Measurements from ENCODE around the gene EPHA3.

Gene EPHA3

DNA sequence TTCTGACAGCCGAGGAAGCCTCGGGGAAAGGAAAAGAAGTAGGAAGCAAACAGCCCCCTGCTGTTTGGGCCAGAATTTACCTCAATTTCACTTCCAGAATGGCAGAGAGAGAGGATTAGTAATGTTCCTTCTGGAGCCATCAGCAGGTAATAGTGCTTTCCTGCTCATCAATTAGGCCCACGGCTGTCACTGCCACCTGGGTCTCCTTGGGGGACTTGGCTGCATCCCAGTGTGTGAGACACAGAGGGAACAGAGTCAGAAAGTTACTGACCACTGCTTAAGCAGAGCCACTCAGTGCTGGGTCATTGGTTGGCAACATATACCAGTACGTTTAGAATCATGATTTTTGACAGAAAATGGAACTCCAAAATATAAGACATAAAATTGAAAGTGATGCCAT lies 397.0 kb downstream of the EPHA3 start:
- ATAC-seq (replicated peaks) = no peak
- Mint-ChIP-seq H3K9me3 (peaks cover 3 to 6% of the 10 kb centered on the region in 2 donors), H3K27ac (no peak overlapping the region), H3K27me3 (no peaks in the 10 kb centered on the region), H3K4me3 (no peak overlapping the region), H3K36me3 (ENCODE audit: insufficient read depth) (no peaks in the 10 kb centered on the region), H3K4me1 (ENCODE audit: low read depth in 2 of 2) (no peaks in the 10 kb centered on the region)
- DNase-seq = no peak

GRCh38 chr3:89506462-89507103 lies 399.2 kb downstream of the EPHA3 start:
- Mint-ChIP-seq H3K9me3 (peaks cover 2 to 6% of the 10 kb centered on the region in 2 donors), H3K4me3 (no peak overlapping the region), H3K4me1 (ENCODE audit: low read depth in 2 of 2) (no peaks in the 10 kb centered on the region), H3K36me3 (ENCODE audit: insufficient read depth) (no peaks in the 10 kb centered on the region), H3K27me3 (no peaks in the 10 kb centered on the region), H3K27ac (no peak overlapping the region)
- DNase-seq (no peak), ATAC-seq (replicated peaks) (no peak)

DNA sequence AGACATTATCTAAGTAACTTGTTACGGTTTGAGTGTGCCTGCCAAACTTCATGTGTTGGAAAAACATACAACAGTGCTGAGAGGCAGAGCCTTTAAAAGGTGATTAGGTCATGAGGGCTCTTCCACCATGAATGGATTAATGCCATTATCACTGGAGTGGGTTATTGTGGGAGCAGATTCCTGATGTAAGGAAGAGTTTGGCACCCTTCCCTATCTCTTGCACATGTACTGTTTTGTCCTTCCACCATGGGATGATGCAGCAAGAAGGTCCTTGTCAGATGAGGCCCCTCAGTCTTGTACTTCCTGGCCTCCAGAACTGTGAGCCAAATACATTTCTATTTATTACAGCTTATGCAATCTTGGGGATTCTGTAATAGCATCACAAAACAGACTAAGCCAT lies 413.9 kb downstream of the EPHA3 start:
- no peak overlapping the region for H3K27ac Mint-ChIP-seq
- peaks cover 0 to 3% of the 10 kb centered on the region in 2 donors for H3K9me3 Mint-ChIP-seq
- no peak overlapping the region for H3K4me3 Mint-ChIP-seq
- H3K4me1 Mint-ChIP-seq (ENCODE audit: low read depth in 2 of 2) = no peaks in the 10 kb centered on the region
- no peaks in the 10 kb centered on the region for H3K27me3 Mint-ChIP-seq
- DNase-seq (no peak), ATAC-seq (replicated peaks) (no peak)
- no peaks in the 10 kb centered on the region for H3K36me3 Mint-ChIP-seq (ENCODE audit: insufficient read depth)

DNA sequence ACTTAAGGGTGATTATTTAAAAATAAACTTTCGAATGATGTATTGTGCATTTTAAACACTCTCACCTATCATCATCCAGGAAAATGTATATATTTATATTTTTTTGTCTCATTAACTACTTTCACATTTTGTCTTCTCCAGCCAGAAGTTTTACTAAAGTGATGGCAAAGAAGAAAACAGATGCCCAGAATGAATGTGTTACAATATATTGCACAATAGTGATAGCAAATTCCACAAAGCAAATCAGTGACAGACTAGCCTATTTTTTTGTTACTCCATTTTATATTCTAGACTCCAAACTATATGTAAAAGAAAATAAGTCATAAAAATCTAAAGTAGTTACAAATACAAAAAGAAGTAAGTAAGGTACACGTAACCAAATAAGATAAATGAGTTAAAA lies 414.7 kb downstream of the EPHA3 start:
- Mint-ChIP-seq H3K9me3 (peaks cover 0 to 3% of the 10 kb centered on the region in 2 donors), H3K4me1 (ENCODE audit: low read depth in 2 of 2) (no peaks in the 10 kb centered on the region), H3K4me3 (no peak overlapping the region), H3K27me3 (no peaks in the 10 kb centered on the region), H3K36me3 (ENCODE audit: insufficient read depth) (no peaks in the 10 kb centered on the region), H3K27ac (no peak overlapping the region)
- DNase-seq (no peak), ATAC-seq (replicated peaks) (no peak)

DNA sequence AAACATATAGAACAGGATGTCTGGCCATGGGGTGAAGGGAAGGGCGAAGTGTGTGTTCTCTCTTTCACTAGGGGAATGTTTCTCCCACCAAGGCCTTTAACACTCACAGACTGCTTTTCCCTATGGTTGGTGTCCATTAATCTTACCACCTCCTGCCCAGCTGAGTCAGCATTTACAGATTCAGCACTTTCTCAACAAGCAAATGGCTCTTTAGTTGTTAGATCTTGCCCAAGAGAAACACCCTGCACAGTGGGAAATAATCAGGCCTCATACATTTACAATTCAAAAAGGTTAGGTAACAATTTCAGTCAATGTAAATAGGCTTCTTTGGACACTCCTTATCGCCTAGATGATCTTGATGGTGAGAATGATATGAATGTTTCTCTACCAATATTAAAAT lies 418.2 kb downstream of the EPHA3 start:
- DNase-seq = no peak
- no peaks in the 10 kb centered on the region for H3K27me3 Mint-ChIP-seq
- H3K4me1 Mint-ChIP-seq (ENCODE audit: low read depth in 2 of 2) = no peaks in the 10 kb centered on the region
- ATAC-seq (replicated peaks) = no peak
- no peak overlapping the region for H3K27ac Mint-ChIP-seq
- peaks cover 2 to 6% of the 10 kb centered on the region in 2 donors for H3K9me3 Mint-ChIP-seq
- H3K4me3 Mint-ChIP-seq = no peak overlapping the region
- no peaks in the 10 kb centered on the region for H3K36me3 Mint-ChIP-seq (ENCODE audit: insufficient read depth)

DNA sequence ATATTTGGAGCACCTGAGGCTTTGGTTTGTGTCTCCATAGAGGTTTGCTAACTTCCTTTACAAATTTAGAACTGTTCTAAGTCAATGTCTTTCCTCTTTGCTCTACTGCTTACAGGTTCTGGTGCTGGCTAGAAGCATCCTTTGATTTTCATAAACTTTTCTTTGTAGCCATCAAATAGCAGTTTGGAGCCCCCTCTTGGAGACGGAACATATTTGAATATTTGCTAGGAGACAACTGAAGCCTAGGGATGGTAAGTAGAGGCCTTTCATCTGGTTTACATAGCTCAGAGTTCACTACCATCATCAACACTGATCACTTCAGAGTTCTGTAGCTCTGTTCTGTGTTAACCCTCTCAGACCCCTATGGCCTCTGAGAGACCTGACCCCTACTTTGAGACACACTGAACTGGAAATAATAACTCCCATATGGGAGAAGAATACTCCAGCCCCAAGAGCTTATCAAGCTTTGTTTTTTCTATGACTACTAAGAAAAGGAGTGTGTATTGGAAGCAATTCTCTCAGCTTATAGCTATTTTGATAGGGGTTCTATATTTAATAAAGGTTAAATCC lies 420.4 kb downstream of the EPHA3 start:
- DNase-seq = no peak
- no peaks in the 10 kb centered on the region for H3K27me3 Mint-ChIP-seq
- H3K4me1 Mint-ChIP-seq (ENCODE audit: low read depth in 2 of 2) = no peaks in the 10 kb centered on the region
- H3K27ac Mint-ChIP-seq = no peak overlapping the region
- no peaks in the 10 kb centered on the region for H3K36me3 Mint-ChIP-seq (ENCODE audit: insufficient read depth)
- ATAC-seq (replicated peaks) = no peak
- peaks cover 2 to 6% of the 10 kb centered on the region in 2 donors for H3K9me3 Mint-ChIP-seq
- H3K4me3 Mint-ChIP-seq = no peak overlapping the region

Data from effector memory CD8-positive, alpha-beta T cell (primary cell).